ENCODE measurements around the gene AOC3. TPM values are rescaled to one million over a fixed set of nuclear protein-coding genes. Genes with fewer than 3 reads are reported as not detected.

The AOC3 gene
- total RNA-seq, 2 donors from 2014 or later, result 56.6 to 96.4 TPM

Small RNAs within 50 kb of the gene (microRNA-seq; reads per million reads assigned to microRNA genes)
- gene MIR6781, result 0.20 to 0.27 reads per million in 2 donors

Other genes with a start within 250 kb of the AOC3 start
- 10 to 100 TPM; 26.0 to 26.1 TPM for gene RETREG3, start 241.8 kb upstream of the AOC3 start, total RNA-seq
- 10 to 100 TPM; 45.3 to 54.8 TPM for gene TUBG1, start 241.5 kb upstream of the AOC3 start, total RNA-seq
- 10 to 100 TPM; 14.4 to 15.8 TPM for gene TUBG2, start 191.9 kb upstream of the AOC3 start, total RNA-seq
- 10 to 100 TPM; 18.1 to 19.9 TPM for gene PLEKHH3, start 174.2 kb upstream of the AOC3 start, total RNA-seq
- gene CCR10, start 169.4 kb upstream of the AOC3 start, total RNA-seq, result 1 to 10 TPM; 1.7 to 3.3 TPM
- 1 to 10 TPM; 4.7 to 7.2 TPM for gene CNTNAP1, start 168.7 kb upstream of the AOC3 start, total RNA-seq
- gene EZH1, start 106.2 kb upstream of the AOC3 start, total RNA-seq, result 10 to 100 TPM; 28.7 to 38.1 TPM
- gene RAMP2, start 90.0 kb upstream of the AOC3 start, total RNA-seq, result 10 to 100 TPM; 40.9 to 49.7 TPM
- gene VPS25, start 77.8 kb upstream of the AOC3 start, total RNA-seq, result 10 to 100 TPM; 30.0 to 32.1 TPM
- gene WNK4, start 70.6 kb upstream of the AOC3 start, total RNA-seq, result not detected
- 10 to 100 TPM; 60.3 to 63.9 TPM for gene COA3, start 52.5 kb upstream of the AOC3 start, total RNA-seq
- under 1 TPM in 1 of 2 donors, not detected in 1; 0.44 TPM for gene CNTD1, start 52.3 kb upstream of the AOC3 start, total RNA-seq
- 10 to 100 TPM; 63.5 to 72.5 TPM for gene BECN1, start 26.9 kb upstream of the AOC3 start, total RNA-seq
- gene PSME3, start 17.8 kb upstream of the AOC3 start, total RNA-seq, result 10 to 100 TPM; 67.8 to 83.3 TPM
- gene AOC2, start 6.6 kb upstream of the AOC3 start, total RNA-seq, result 1 to 10 TPM; 1.6 to 3.8 TPM
- not detected for gene G6PC1, start 49.6 kb downstream of the AOC3 start, total RNA-seq
- 10 to 100 TPM; 23.5 to 34.5 TPM for gene AARSD1, start 113.3 kb downstream of the AOC3 start, total RNA-seq
- 10 to 100 TPM; 37.8 to 49.4 TPM for gene PTGES3L, start 128.9 kb downstream of the AOC3 start, total RNA-seq
- 10 to 100 TPM in 1 of 2 donors, 1 to 10 TPM in 1; 9.3 to 14.5 TPM for gene RUNDC1, start 129.4 kb downstream of the AOC3 start, total RNA-seq
- 100 to 1,000 TPM; 722 to 820 TPM for gene RPL27, start 147.2 kb downstream of the AOC3 start, total RNA-seq
- 10 to 100 TPM; 19.4 to 23.7 TPM for gene IFI35, start 155.6 kb downstream of the AOC3 start, total RNA-seq
- gene VAT1, start 171.2 kb downstream of the AOC3 start, total RNA-seq, result 100 to 1,000 TPM; 115 to 118 TPM
- 1 to 10 TPM; 1.6 to 1.8 TPM for gene RND2, start 174.0 kb downstream of the AOC3 start, total RNA-seq

All from left cardiac atrium (tissue), 2 donors.